ENCODE results near the gene OSBPL10. TPM values are rescaled to one million over a fixed set of nuclear protein-coding genes. Genes with fewer than 3 reads are reported as not detected.

OSBPL10 gene
- total RNA-seq, 2 donors from 2014 or later, result 4.2 to 8.2 TPM

- no peak overlapping the region for H3K4me3 ChIP-seq
- H3K27me3 ChIP-seq, result no peaks in the 10 kb centered on the region
- H3K36me3 ChIP-seq, result no peaks in the 10 kb centered on the region
- TF ChIP-seq CTCF (IDR thresholded peaks at IDR 0.05), result no peak
- H3K9me3 ChIP-seq, result no peaks in the 10 kb centered on the region
- DNase-seq (ENCODE audit: low spot score), result no peak
- no peak overlapping the region for H3K27ac ChIP-seq
- H3K4me1 ChIP-seq, result no peaks in the 10 kb centered on the region
Measured at GRCh38 chr3:31668242-31668641, 312.8 kb downstream of the OSBPL10 start.

- no peaks in the 10 kb centered on the region for H3K36me3 ChIP-seq
- no peaks in the 10 kb centered on the region for H3K9me3 ChIP-seq
- no peak for TF ChIP-seq CTCF (IDR thresholded peaks at IDR 0.05)
- no peak overlapping the region for H3K27ac ChIP-seq
- H3K4me1 ChIP-seq, result no peaks in the 10 kb centered on the region
- DNase-seq (ENCODE audit: low spot score), result no peak
- H3K4me3 ChIP-seq, result no peak overlapping the region
- H3K27me3 ChIP-seq, result no peaks in the 10 kb centered on the region
Measured at GRCh38 chr3:31667582-31667981, 313.5 kb downstream of the OSBPL10 start.

GRCh38 chr3:31664031-31664430 lies 317.0 kb downstream of the OSBPL10 start:
- no peaks in the 10 kb centered on the region for H3K9me3 ChIP-seq
- DNase-seq (ENCODE audit: low spot score), result no peak
- H3K36me3 ChIP-seq, result no peaks in the 10 kb centered on the region
- H3K27me3 ChIP-seq, result no peaks in the 10 kb centered on the region
- H3K27ac ChIP-seq, result no peak overlapping the region
- H3K4me1 ChIP-seq, result no peaks in the 10 kb centered on the region
- no peak overlapping the region for H3K4me3 ChIP-seq
- no peak for TF ChIP-seq CTCF (IDR thresholded peaks at IDR 0.05)

DNA sequence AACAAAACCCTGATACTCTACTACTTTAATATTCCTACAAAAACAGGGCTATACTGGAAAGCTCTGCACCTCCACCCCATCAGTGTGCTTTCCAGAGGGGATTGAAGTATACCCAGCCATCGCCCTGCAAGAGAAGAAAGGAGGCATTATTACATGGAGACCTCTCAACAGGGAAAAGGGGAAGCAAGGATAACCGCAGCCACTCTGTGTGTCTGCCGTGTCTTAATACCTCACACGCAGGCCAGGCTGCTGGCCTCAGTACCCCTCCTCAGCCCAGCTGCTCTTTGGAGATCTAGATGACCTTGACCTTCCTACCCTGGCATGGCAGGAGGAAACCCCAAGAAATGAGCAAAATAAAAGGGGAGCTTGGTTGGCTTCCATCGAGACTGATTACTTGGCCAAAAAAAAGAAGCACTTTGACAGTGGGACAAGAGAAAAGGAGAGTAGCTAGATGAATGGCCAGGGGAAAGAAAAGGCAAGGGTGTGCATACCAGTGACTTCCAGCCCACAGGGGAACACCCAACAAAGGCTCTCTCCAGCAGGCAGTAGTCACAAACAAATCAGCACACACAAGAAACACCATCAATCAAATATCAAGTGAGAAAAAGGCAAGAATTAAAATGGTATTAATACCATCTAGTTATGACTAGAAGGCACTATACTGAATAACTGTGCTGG lies 318.9 kb downstream of the OSBPL10 start:
- DNase-seq (ENCODE audit: low spot score), result no peak
- TF ChIP-seq CTCF (IDR thresholded peaks at IDR 0.05), result no peak
- H3K27me3 ChIP-seq, result no peaks in the 10 kb centered on the region
- H3K9me3 ChIP-seq, result no peaks in the 10 kb centered on the region
- no peaks in the 10 kb centered on the region for H3K36me3 ChIP-seq
- H3K4me1 ChIP-seq, result no peaks in the 10 kb centered on the region
- no peak overlapping the region for H3K4me3 ChIP-seq
- no peak overlapping the region for H3K27ac ChIP-seq

DNA sequence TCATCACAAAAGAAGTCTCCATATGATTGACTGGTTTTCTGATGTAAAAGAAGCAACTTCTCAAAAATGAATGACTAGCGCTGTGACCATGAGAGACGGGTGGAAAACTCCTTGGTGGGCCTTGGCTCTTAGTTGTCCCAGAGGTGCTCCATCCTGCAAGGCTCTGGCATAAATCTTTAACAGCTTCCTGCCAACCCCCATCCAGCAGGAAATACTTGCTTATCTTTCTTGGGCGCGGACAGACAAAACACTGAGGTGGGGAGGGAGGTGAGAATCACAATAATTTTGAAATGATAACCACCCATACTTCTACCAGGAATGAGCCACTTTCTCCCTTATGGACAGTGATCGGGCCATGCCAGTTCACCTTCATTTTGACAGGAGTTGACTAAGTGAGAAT lies 319.8 kb downstream of the OSBPL10 start:
- H3K36me3 ChIP-seq, result no peaks in the 10 kb centered on the region
- DNase-seq (ENCODE audit: low spot score), result no peak

More for the DNA sequence above, 319.8 kb downstream of the OSBPL10 start:
- Histone ChIP-seq H3K27me3 (no peaks in the 10 kb centered on the region), H3K4me1 (no peaks in the 10 kb centered on the region), H3K4me3 (no peak overlapping the region), H3K9me3 (peaks cover 0 to 4% of the 10 kb centered on the region in 2 donors), H3K27ac (no peak overlapping the region)
- no peak for TF ChIP-seq CTCF (IDR thresholded peaks at IDR 0.05)

Data from right atrium auricular region (tissue), 2 donors.